ENCODE results near the gene ELP1. TPM values are rescaled to one million over a fixed set of nuclear protein-coding genes. Genes with fewer than 3 reads are reported as not detected.
"Not testable (repeated sequence)": the region's sequence is repeated elsewhere in the genome, so short reads cannot be mapped to it uniquely, and the experiment has no call there.

Gene ELP1
- total RNA-seq, 4 donors from 2014 or later = 10.0 to 27.2 (median 19.1) TPM

DNA sequence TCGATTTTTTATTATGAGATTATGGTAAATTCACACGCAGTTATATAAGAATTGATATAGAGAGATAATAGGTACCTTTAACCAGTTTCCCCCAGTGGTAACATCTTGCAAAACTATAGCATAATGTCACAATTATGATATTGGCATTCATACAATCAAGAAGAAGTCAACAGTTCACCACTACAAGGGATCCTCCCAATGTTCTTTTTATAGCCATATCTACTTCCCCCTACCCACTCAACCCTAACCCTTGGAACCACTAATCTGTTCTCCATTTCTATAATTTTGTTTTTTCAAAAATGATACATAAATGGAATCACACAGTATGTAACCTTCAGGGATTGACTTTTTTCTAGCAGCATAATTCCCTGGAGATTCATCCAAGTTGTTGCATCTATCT lies 88.0 kb downstream of the ELP1 start:
- 58 to 69% methylated on average over 2 of the region's 2 CpGs for WGBS, 2 donors
- intact Hi-C loops (cut with DNase I; ENCODE audit: low total_unique reads) = no loop called here
- no peak for DNase-seq (ENCODE audit: low spot score in 2 of 2)
- no peak overlapping the region for H3K4me3 ChIP-seq (ENCODE audit: low read depth, poor library complexity, severe bottlenecking)
- TF ChIP-seq, protein P1, sequence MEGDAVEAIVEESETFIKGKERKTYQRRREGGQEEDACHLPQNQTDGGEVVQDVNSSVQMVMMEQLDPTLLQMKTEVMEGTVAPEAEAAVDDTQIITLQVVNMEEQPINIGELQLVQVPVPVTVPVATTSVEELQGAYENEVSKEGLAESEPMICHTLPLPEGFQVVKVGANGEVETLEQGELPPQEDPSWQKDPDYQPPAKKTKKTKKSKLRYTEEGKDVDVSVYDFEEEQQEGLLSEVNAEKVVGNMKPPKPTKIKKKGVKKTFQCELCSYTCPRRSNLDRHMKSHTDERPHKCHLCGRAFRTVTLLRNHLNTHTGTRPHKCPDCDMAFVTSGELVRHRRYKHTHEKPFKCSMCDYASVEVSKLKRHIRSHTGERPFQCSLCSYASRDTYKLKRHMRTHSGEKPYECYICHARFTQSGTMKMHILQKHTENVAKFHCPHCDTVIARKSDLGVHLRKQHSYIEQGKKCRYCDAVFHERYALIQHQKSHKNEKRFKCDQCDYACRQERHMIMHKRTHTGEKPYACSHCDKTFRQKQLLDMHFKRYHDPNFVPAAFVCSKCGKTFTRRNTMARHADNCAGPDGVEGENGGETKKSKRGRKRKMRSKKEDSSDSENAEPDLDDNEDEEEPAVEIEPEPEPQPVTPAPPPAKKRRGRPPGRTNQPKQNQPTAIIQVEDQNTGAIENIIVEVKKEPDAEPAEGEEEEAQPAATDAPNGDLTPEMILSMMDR (IDR thresholded peaks at IDR 0.05) = no peak
- no peak for TF ChIP-seq POLR2A (IDR thresholded peaks at IDR 0.05)

DNA sequence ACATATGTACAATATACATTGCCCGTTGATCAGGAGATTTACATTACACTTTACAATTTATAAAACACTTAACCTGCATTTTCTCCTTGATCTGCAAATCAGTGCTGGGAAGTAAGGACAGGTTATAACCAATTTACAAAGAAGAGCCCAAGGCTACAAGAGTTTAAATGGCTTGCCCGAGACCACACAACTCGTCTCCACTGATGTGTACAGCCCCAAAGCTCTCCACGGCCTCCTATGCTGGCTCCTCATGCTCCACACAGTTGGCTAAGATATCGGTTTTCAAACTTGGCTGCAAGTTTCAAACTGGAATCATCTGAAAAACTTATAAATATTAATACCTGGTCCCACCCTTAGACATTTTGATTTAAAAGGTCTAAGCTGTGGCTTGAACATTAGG lies 88.4 kb downstream of the ELP1 start:
- intact Hi-C loops (cut with DNase I; ENCODE audit: low total_unique reads) = no loop called here
- 43 to 55% methylated on average over 5 of the region's 5 CpGs for WGBS, 2 donors
- TF ChIP-seq, protein P1 (IDR thresholded peaks at IDR 0.05) = no peak
- TF ChIP-seq POLR2A (IDR thresholded peaks at IDR 0.05) = no peak
- H3K4me3 ChIP-seq (ENCODE audit: low read depth, poor library complexity, severe bottlenecking) = no peak overlapping the region
- peak in 1 of 2 donors; percentile 31 for DNase-seq (ENCODE audit: low spot score in 2 of 2)

DNA sequence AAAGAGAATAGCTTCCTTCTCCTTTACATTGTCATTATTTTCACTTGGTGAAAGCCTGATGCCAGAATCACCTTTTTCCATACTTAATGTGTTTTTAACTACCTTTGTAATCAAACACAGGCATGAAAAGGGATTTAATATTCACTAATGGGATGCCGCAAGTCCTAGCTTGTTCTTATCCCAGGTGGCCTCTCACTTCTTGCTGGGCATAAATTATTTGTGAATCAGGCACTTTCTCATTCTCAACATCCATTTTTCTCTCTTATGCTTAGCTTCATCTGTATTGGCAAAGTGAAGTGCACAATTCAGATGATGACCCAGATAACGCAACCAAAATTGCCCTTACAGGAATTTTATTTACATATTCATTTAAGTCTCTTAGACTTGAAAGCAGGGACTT lies 89.1 kb downstream of the ELP1 start:
- no peak overlapping the region for H3K4me3 ChIP-seq (ENCODE audit: low read depth, poor library complexity, severe bottlenecking)
- TF ChIP-seq POLR2A (IDR thresholded peaks at IDR 0.05) = no peak
- TF ChIP-seq, protein P1 (IDR thresholded peaks at IDR 0.05) = no peak
- 51 to 62% methylated on average over 2 of the region's 2 CpGs for WGBS, 2 donors
- no peak for DNase-seq (ENCODE audit: low spot score in 2 of 2)
- intact Hi-C loops (cut with DNase I; ENCODE audit: low total_unique reads) = no loop called here

DNA sequence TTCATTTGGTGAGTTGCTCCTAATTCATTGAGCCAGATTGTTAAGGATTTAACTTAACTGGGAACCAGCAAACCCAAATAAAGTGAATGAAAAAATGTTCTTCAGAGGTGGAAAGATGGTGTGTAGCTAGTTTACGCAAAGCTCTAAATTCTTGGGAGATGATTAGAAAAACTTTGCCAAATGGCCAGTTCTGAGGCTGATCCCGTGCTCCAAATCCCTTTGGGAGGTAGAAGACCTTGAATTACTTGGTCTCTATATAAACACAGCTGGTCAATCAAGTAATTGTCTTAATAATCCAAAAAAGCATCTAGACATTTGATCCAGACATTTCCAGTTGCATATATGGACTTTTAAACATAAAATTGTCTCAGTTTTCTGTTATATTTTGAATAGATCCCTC lies 89.5 kb downstream of the ELP1 start:
- WGBS, 2 donors = 30 to 42% methylated on average over 2 of the region's 2 CpGs
- DNase-seq (ENCODE audit: low spot score in 2 of 2) = peak in 1 of 2 donors; percentile 28
- H3K4me3 ChIP-seq (ENCODE audit: low read depth, poor library complexity, severe bottlenecking) = no peak overlapping the region
- intact Hi-C loops (cut with DNase I; ENCODE audit: low total_unique reads) = no loop called here
- TF ChIP-seq, protein P1 (IDR thresholded peaks at IDR 0.05) = no peak
- TF ChIP-seq POLR2A (IDR thresholded peaks at IDR 0.05) = no peak

DNA sequence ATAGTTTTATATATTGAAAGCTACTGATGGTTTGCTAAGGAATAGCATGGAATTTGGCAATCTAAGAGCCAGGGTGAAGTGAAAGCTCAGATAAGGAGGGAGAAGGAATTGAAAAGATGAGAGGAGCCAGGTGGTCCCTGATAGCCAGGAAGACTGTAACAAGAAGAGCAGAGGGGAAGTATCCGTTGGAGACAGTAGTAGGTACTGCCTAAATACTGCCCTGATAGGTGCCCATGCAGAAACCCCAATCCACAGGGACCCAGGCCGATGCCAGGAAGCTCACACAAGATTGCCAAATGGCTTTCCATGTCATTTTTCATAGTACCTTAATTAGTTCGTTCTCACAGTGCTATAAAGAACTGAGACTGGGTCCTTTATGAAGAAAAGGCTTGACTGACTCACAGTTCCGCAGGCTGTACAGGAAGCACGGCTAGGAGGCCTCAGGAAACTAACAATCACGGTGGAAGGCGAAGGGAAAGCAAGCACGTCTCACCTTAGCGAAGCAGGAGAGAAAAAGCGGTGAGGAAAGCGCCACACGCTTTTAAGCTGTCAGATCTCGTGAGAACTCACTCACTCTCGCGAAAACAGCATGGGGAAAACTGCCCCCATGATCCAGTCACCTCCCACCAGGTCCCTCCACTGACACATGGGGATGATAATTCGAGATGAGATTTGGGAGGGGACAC lies 91.2 kb downstream of the ELP1 start:
- intact Hi-C loops (cut with DNase I; ENCODE audit: low total_unique reads) = no loop called here
- 73 to 80% methylated on average over 16 of the region's 16 CpGs for WGBS, 2 donors
- DNase-seq (ENCODE audit: low spot score in 2 of 2) = peak in 1 of 2 donors; percentile 73
- TF ChIP-seq, protein P1 (IDR thresholded peaks at IDR 0.05) = no peak
- TF ChIP-seq POLR2A (IDR thresholded peaks at IDR 0.05) = no peak
- H3K4me3 ChIP-seq (ENCODE audit: low read depth, poor library complexity, severe bottlenecking) = no peak overlapping the region

DNA sequence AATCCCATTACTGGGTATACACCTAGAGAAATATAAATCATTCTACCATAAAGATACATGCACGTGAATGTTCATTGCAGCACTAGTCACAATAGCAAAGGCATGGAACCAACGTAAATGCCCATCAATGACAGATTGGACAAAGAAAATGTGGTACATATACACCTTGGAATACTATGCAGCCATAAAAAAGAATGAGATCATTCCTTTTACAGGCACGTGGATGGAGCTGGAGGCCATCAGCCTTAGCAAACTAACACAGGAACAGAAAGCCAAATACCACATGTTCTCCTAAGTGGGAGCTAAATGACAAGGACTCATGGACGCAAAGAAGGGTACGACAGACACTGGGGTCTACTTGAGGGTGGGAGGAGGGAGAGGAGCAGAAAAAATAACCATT lies 94.4 kb downstream of the ELP1 start:
- WGBS, 2 donors = 93 to 95% methylated on average over 5 of the region's 5 CpGs
- intact Hi-C loops (cut with DNase I; ENCODE audit: low total_unique reads) = not testable (repeated sequence)

More for the DNA sequence above, 94.4 kb downstream of the ELP1 start:
- H3K4me3 ChIP-seq (ENCODE audit: low read depth, poor library complexity, severe bottlenecking) = not testable (repeated sequence)
- DNase-seq (ENCODE audit: low spot score in 2 of 2) = peak in 1 of 2 donors; percentile 18

Measured in lower leg skin (tissue), 4 donors.